Measurements from ENCODE around the gene NTF3.

DNA sequence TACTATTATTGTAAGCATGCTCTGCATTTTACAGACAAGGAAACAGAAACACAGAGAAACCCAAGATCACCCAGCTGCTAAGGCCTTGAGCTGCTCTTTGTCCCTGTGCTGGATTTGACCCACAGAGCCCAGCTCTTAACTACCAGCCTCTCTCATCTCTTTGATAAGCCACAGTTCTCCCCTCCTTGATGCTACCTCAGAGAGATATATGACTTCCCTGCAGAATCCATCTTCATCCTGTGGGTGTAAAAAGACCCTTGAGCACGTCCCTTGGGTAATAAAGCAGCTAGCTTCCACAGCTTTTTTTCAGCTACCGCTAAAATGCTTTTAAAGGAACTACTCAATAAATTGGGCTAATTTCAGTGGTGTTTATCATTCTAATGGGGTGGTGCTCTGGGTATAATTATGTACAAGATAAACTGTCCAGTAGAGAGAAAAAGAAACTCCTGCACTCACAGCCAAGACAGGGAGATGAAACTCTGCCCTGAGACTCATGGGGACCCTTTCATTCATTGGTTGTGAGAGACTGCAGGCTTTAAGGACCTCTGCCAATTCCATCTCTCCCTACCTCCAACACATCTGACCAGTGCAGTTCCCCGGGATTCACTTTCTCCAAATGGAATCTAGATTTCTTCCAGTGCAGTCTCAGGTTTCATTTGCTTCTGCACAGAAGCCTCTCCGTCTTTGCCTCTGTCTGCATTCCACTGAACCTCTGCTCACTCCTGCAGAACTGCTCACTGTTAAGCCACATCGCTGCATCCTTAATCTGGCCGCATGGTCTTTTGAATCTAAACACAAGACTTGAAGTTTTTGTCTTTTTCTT is 24.7 kb upstream of the NTF3 start:
- no peak for TF ChIP-seq POLR2A (IDR thresholded peaks at IDR 0.05; ENCODE audit: extremely low read depth, insufficient read length)
- TF ChIP-seq, protein P1, sequence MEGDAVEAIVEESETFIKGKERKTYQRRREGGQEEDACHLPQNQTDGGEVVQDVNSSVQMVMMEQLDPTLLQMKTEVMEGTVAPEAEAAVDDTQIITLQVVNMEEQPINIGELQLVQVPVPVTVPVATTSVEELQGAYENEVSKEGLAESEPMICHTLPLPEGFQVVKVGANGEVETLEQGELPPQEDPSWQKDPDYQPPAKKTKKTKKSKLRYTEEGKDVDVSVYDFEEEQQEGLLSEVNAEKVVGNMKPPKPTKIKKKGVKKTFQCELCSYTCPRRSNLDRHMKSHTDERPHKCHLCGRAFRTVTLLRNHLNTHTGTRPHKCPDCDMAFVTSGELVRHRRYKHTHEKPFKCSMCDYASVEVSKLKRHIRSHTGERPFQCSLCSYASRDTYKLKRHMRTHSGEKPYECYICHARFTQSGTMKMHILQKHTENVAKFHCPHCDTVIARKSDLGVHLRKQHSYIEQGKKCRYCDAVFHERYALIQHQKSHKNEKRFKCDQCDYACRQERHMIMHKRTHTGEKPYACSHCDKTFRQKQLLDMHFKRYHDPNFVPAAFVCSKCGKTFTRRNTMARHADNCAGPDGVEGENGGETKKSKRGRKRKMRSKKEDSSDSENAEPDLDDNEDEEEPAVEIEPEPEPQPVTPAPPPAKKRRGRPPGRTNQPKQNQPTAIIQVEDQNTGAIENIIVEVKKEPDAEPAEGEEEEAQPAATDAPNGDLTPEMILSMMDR (IDR thresholded peaks at IDR 0.05; ENCODE audit: low read depth, low read length), result no peak
- TF ChIP-seq MYC (IDR thresholded peaks at IDR 0.05; ENCODE audit: low read depth, low read length), result no peak
- TF ChIP-seq, protein P2, sequence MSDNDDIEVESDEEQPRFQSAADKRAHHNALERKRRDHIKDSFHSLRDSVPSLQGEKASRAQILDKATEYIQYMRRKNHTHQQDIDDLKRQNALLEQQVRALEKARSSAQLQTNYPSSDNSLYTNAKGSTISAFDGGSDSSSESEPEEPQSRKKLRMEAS (IDR thresholded peaks at IDR 0.05; ENCODE audit: low read depth, low read length), result no peak

Measured in NB4 (cell line).